Esophagus squamous epithelium (tissue), 5 donors: Measurements from ENCODE around the gene LRRD1. TPM values are rescaled to one million over a fixed set of nuclear protein-coding genes. Genes with fewer than 3 reads are reported as not detected.
"Not testable (repeated sequence)": the region's sequence is repeated elsewhere in the genome, so short reads cannot be mapped to it uniquely, and the experiment has no call there.

Experiments used
- DNase-seq: peaks from one replicate; lab custom pipeline; 2025; lab: John Stamatoyannopoulos, UW
- H3K27ac ChIP-seq, 4 donors: fragments of 200-600 bp; sonication (generic); one replicate each; pipeline ENCODE4 v1.5.1; 2016 to 2019; ENCODE audit warnings: mild to moderate bottlenecking in 1 of 4
- H3K27me3 ChIP-seq, 4 donors: fragments of 200-600 bp; sonication (generic); 1 replicate in 3 of 4; 2 replicates in 1 of 4; pipeline versions ENCODE4 v1.5.1 to v1.6.0; 2017 to 2021; ENCODE audit warnings: antibody characterized with exemption in 1 of 4
- H3K36me3 ChIP-seq, 3 donors: fragments of 200-600 bp; sonication (generic); one replicate each; pipeline ENCODE4 v1.5.1; 2016 to 2019
- H3K4me1 ChIP-seq, 3 donors: fragments of 200-600 bp; sonication (generic); one replicate each; pipeline ENCODE4 v1.5.1; 2017 to 2019
- H3K4me3 ChIP-seq, 4 donors: fragments of 200-600 bp; sonication (generic); 1 replicate in 3 of 4; 2 replicates in 1 of 4; pipeline ENCODE4 v1.5.1; 2016 to 2019; ENCODE audit warnings: mild to moderate bottlenecking in 2 of 4, moderate library complexity in 1 of 4
- H3K9me3 ChIP-seq, 3 donors: fragments of 200-600 bp; sonication (generic); one replicate each; pipeline ENCODE4 v1.5.1; 2016 to 2019
- POLR2A ChIP-seq, 4 donors: fragments of 450-650 bp; IDR thresholded peaks; one replicate each; pipeline ENCODE4 v1.6.1; 2017; ENCODE audit warnings: antibody characterized with exemption in 4 of 4, mild to moderate bottlenecking in 4 of 4, moderate library complexity in 3 of 4
- WGBS, 2 donors: methylation state at CpG; one replicate each; pipeline ENCODE4 v1.1.5; 2018; 5-methylcytosine and 5-hydroxymethylcytosine counted together
- intact Hi-C: fragments of 100-400 bp; cut with DNase I; formaldehyde crosslinking; loops from one replicate; pipeline ENCODE4 v1.15.0; 2022
- total RNA-seq, 4 donors: library from RNA; depleted of rRNA; stranded (reverse); fragments of >200 nt; gene quantifications; one replicate each; pipeline ENCODE4 v1.1.0, GENCODE V29; 2016
- TF ChIP-seq, protein P1 (sequence below), 6 experiments: fragments of 450-650 bp in 4 of 6; fragments of 200-600 bp in 2 of 6; sonication (generic) in 2 of 6; IDR thresholded peaks; one replicate each; pipeline ENCODE4 v1.5.1; 2016 to 2019; ENCODE audit warnings: antibody characterized with exemption in 6 of 6, mild to moderate bottlenecking in 4 of 6, moderate library complexity in 4 of 6
- donor health status: DM: yes; HTN: yes; CAD: no.

Gene LRRD1
- total RNA-seq, 4 donors from 2014 or later = not detected

DNA sequence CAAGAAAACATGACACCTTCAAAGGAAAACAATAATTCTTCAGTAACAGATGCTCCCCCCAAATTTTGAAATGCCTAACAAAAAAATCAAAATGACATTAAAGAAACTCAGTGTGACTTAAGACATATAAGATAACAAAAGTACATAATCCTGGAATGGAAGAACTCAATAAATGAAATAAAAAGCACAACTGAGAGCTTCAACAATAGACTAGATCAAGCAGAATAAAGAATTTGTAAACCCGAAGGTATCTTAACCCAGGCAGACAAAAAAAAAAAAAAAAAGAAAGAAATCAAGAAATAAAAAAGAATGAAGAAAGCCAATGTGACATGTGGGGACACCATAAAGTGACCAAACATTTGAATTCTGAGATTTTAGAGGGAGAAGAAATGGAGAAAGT, 27.7 kb upstream of the LRRD1 start:
- Histone ChIP-seq H3K4me3 (no peak overlapping the region), H3K36me3 (peaks cover 5 to 98% (median 5%) of the 10 kb centered on the region in 3 donors), H3K9me3 (peaks cover 0 to 5% (median 3%) of the 10 kb centered on the region in 3 donors), H3K27ac (no peak overlapping the region), H3K4me1 (no peaks in the 10 kb centered on the region), H3K27me3 (no peaks in the 10 kb centered on the region)
- WGBS, 2 donors = 63 to 100% methylated on average over 1 of the region's 1 CpG
- TF ChIP-seq, protein P1, sequence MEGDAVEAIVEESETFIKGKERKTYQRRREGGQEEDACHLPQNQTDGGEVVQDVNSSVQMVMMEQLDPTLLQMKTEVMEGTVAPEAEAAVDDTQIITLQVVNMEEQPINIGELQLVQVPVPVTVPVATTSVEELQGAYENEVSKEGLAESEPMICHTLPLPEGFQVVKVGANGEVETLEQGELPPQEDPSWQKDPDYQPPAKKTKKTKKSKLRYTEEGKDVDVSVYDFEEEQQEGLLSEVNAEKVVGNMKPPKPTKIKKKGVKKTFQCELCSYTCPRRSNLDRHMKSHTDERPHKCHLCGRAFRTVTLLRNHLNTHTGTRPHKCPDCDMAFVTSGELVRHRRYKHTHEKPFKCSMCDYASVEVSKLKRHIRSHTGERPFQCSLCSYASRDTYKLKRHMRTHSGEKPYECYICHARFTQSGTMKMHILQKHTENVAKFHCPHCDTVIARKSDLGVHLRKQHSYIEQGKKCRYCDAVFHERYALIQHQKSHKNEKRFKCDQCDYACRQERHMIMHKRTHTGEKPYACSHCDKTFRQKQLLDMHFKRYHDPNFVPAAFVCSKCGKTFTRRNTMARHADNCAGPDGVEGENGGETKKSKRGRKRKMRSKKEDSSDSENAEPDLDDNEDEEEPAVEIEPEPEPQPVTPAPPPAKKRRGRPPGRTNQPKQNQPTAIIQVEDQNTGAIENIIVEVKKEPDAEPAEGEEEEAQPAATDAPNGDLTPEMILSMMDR (IDR thresholded peaks at IDR 0.05) = no peak
- TF ChIP-seq POLR2A (IDR thresholded peaks at IDR 0.05) = no peak
- intact Hi-C loops = no loop called here
- no peak for DNase-seq

DNA sequence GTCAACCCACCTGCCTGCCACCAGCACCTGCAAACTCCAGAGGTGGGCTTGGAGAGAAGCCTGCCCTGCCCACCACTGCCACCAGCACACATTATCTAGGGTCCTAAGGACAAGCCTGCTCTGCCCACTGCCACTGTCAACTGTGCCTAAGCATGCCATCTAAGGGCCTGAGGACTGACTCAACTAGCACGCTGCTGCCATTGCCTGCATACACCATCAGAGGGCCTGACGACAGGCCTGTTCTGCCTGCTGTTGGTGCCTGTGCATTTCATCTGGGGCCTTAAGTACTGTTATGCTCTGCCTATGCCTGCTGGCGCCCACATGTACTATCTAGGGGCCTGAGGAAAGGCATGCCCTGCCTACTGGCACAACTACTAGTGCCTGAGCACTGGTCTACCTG, 27.0 kb upstream of the LRRD1 start:
- no peak overlapping the region for H3K4me3 ChIP-seq
- WGBS, 2 donors = 100% methylated on average over 1 to 2 of the region's 3 CpGs
- no peak for TF ChIP-seq POLR2A (IDR thresholded peaks at IDR 0.05)
- TF ChIP-seq, protein P1 (IDR thresholded peaks at IDR 0.05) = no peak
- H3K36me3 ChIP-seq = peaks cover 5 to 98% (median 5%) of the 10 kb centered on the region in 3 donors
- H3K4me1 ChIP-seq = no peaks in the 10 kb centered on the region
- no peak overlapping the region for H3K27ac ChIP-seq
- H3K27me3 ChIP-seq = no peaks in the 10 kb centered on the region
- no peak for DNase-seq
- intact Hi-C loops = no loop called here
- peaks cover 0 to 5% (median 3%) of the 10 kb centered on the region in 3 donors for H3K9me3 ChIP-seq

DNA sequence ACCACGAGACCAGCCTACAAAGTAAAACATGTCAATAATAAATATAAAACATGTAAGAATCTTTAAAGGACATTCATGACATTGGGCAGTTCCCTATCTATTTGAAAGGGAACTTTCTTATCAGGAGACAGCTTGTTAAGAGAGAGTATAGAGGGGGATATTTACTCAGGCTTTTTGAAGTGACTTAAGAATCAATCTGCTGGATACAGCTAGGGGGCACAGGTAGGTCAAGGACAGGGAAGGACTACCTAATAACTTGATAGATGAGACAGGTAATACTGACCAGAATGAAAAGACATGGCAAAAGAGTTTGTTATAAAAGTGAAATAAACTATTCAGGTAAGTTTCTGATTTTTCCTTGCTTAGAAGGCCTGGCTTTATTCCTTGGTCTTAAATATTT, 21.8 kb upstream of the LRRD1 start:
- 81 to 100% methylated on average over 1 of the region's 1 CpG for WGBS, 2 donors
- DNase-seq = no peak
- TF ChIP-seq, protein P1 (IDR thresholded peaks at IDR 0.05) = no peak
- no peak for TF ChIP-seq POLR2A (IDR thresholded peaks at IDR 0.05)
- Histone ChIP-seq H3K27ac (no peak overlapping the region), H3K4me3 (no peak overlapping the region), H3K4me1 (no peaks in the 10 kb centered on the region), H3K27me3 (no peaks in the 10 kb centered on the region), H3K9me3 (no peaks in the 10 kb centered on the region), H3K36me3 (peaks cover 0 to 99% (median 3%) of the 10 kb centered on the region in 3 donors)
- intact Hi-C loops = no loop called here

DNA sequence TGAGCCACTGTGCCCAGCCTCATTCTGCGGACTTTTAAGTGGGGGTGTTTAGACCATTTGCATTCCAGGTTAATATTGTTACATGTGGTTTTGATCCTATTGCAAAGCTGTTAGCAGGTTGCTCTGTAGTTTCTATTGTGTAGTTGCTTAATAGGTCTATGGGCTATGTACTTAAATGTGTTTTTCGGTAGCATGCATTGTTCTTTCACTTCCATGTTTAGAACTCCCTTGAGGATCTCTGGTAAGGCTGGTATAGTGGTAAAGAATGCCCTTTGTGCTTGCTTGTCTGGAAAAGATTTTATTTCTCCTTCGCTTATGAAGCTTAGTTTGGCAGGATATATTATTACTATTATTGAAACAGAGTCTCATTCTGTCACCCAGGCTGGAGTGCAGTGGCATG, 13.4 kb upstream of the LRRD1 start:
- WGBS, 2 donors = 93 to 97% methylated on average over 3 of the region's 3 CpGs
- Histone ChIP-seq H3K9me3 (peaks cover 0 to 38% (median 20%) of the 10 kb centered on the region in 3 donors), H3K27me3 (no peaks in the 10 kb centered on the region), H3K27ac (no peak overlapping the region), H3K36me3 (peaks cover 0 to 29% (median 0%) of the 10 kb centered on the region in 3 donors), H3K4me3 (no peak overlapping the region), H3K4me1 (no peaks in the 10 kb centered on the region)
- intact Hi-C loops = no loop called here
- no peak for TF ChIP-seq POLR2A (IDR thresholded peaks at IDR 0.05)
- TF ChIP-seq, protein P1 (IDR thresholded peaks at IDR 0.05) = no peak
- no peak for DNase-seq

DNA sequence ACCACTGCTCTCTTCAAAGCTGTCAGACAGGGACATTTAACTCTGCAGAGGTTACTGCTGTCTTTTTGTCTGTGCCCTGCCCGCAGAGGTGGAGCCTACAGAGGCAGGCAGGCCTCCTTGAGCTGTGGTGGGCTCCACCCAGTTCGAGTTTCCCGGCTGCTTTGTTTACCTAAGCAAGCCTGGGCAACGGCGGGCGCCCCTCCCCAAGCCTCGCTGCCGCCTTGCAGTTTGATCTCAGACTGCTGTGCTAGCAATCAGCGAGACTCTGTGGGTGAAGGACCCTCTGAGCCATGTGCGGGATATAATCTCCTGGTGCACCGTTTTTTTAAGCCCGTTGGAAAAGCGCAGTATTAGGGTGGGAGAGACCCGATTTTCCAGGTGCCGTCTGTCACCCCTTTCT, 10.3 kb upstream of the LRRD1 start:
- H3K27me3 ChIP-seq, intact Hi-C loops, H3K4me3 ChIP-seq, DNase-seq, H3K4me1 ChIP-seq, H3K27ac ChIP-seq, H3K36me3 ChIP-seq: not testable (repeated sequence)
- 89 to 95% methylated on average over 6 to 13 of the region's 15 CpGs for WGBS, 2 donors
- H3K9me3 ChIP-seq = peaks cover 0 to 39% (median 21%) of the 10 kb centered on the region in 3 donors

DNA sequence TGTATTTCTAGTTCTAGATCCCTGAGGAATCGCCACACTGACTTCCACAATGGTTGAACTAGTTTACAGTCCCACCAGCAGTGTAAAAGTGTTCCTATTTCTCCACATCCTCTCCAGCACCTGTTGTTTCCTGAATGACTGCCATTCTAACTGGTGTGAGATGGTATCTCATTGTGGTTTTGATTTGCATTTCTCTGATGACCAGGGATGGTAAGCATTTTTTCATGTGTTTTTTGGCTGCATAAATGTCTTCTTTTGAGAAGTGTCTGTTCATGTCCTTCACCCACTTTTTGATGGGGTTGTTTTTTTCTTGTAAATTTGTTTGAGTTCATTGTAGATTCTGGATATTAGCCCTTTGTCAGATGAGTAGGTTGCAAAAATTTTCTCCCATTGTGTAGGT, 5.4 kb upstream of the LRRD1 start:
- H3K4me1 ChIP-seq, intact Hi-C loops, H3K27me3 ChIP-seq, H3K36me3 ChIP-seq, H3K27ac ChIP-seq, H3K4me3 ChIP-seq, DNase-seq: not testable (repeated sequence)
- WGBS, 2 donors = 82 to 91% methylated on average over 1 of the region's 1 CpG
- H3K9me3 ChIP-seq = peaks cover 0 to 17% (median 8%) of the 10 kb centered on the region in 3 donors
